ENCODE measurements around the gene BPNT1.

GRCh38 chr1:220129479-220130210 lies 40.1 kb upstream of the BPNT1 start:
- no peak for TF ChIP-seq CTCF (conservative IDR thresholded peaks at IDR 0.05; ENCODE audit: low read length)
- TF ChIP-seq EZH2phosphoT487 (IDR thresholded peaks at IDR 0.05; ENCODE audit: borderline replicate concordance), result no peak
